ENCODE data around the gene CLCN1.

- TF ChIP-seq CTCF (IDR thresholded peaks at IDR 0.05) (no peak), PBX3 (IDR thresholded peaks at IDR 0.05) (no peak), CHD2 (IDR thresholded peaks at IDR 0.05; ENCODE audit: low read length, partially characterized antibody) (no peak), ELK1 (IDR thresholded peaks at IDR 0.05; ENCODE audit: low read depth, low read length) (no peak), BCL3 (IDR thresholded peaks at IDR 0.05) (no peak), CHD4 (IDR thresholded peaks at IDR 0.05; ENCODE audit: borderline replicate concordance) (no peak), POLR2A (IDR thresholded peaks at IDR 0.05; ENCODE audit: low read length) (no peak), MAFK (IDR thresholded peaks at IDR 0.05; ENCODE audit: partially characterized antibody) (no peak), KDM1A (IDR thresholded peaks at IDR 0.05; ENCODE audit: low read depth) (no peak), PHF8 (IDR thresholded peaks at IDR 0.05; ENCODE audit: borderline replicate concordance, low read depth) (no peak), KDM5A (IDR thresholded peaks at IDR 0.05) (no peak), EP300 (IDR thresholded peaks at IDR 0.05) (no peak), RCOR1 (IDR thresholded peaks at IDR 0.05; ENCODE audit: low read depth, low read length) (no peak), HMGXB4 (CRISPR knock-in tag; IDR thresholded peaks at IDR 0.05; ENCODE audit: borderline replicate concordance) (no peak)
Measured at GRCh38 chr7:143283381-143283780, 32.5 kb upstream of the CLCN1 start.
